GM19467 (cell line): ENCODE results near the gene CNTNAP2.
"Not testable (repeated sequence)": the region's sequence is repeated elsewhere in the genome, so short reads cannot be mapped to it uniquely, and the experiment has no call there.

Source experiments
- ATAC-seq: cut with Tn5 transposase; IDR thresholded peaks from one replicate; pipeline ENCODE4 v1.9.1; 2021; ENCODE audit warnings: mild to moderate bottlenecking, moderate library complexity; ENCODE audit not compliant: unreplicated experiment

Gene CNTNAP2

DNA sequence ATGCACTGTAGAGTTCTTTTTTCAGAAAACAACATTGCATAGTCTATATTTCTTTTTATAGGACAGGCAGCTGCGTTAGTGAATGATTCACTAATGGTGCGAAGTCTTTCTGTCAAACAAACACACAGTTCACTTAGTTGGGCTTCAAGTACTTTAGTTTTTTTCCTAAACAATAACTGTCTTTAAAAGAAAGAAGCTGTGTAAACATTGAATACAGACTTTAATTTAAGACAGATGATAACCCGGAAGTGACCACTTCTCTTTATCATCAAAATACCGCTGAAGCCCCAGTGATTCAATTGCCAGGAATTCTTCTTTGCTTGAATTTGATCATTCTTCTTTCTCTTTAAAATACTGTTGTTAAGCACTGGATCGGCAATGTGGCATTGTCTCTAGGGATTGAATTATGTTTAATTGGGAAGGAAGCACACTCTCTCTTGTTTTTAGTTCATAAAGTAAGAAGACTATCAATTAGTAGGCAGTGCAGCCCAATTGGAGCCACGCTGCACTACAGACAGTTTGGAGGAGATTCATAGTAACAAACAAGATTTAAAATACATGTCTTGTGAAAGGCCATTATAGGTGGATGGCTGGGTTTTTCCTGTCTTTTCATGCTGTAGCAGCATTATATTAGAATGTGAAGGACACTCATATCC, 30.4 kb downstream of the CNTNAP2 start:
- no peak for ATAC-seq

DNA sequence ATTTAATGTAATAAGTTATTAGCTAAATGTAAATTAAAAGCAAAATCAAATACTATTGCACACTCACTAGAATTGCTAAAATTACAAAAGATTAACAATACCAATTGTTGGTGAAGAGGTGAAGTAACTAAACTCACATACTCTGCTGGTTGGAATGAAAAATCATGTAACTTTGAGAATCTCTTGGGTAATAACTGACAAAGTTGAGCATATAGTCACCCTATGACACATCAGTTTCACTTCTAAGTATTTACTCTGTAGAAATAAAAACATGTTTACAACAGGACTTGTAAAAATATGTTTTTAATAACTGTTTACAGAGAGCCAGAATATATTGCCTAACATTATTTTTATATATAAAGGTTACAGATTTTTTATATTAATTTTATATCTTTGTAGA, 33.6 kb downstream of the CNTNAP2 start:
- no peak for ATAC-seq

GRCh38 chr7:146172112-146172511, 55.5 kb downstream of the CNTNAP2 start:
- ATAC-seq, result no peak

GRCh38 chr7:146175716-146176115, 59.1 kb downstream of the CNTNAP2 start:
- ATAC-seq, result no peak

GRCh38 chr7:146176860-146177259, 60.3 kb downstream of the CNTNAP2 start:
- ATAC-seq, result no peak

DNA sequence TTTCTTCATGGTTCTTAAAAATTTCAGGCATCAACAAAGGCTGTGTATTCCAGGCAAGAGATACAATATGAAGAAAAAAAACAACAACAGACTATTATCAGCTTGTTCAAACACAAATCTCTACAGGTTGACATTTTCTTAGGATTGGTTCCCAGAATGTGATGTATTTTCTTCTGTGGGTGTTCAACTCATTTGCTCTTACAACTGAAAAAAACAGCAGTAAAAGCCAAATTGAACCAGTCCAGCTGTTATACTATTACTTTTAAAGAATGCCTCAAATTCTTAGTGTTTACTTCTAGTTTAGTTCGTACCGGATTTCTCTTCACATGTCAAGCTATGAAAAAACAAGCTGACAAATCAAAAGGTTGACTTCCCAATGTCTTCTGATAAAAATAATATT, 60.7 kb downstream of the CNTNAP2 start:
- ATAC-seq, result no peak

- ATAC-seq, result no peak
Measured at GRCh38 chr7:146185844-146186243, 69.2 kb downstream of the CNTNAP2 start.

- not testable (repeated sequence) for ATAC-seq
Measured at GRCh38 chr7:146191428-146191827, 74.8 kb downstream of the CNTNAP2 start.

- ATAC-seq, result no peak
Measured at GRCh38 chr7:146201945-146202344, 85.3 kb downstream of the CNTNAP2 start.

GRCh38 chr7:146206270-146206669, 89.7 kb downstream of the CNTNAP2 start:
- ATAC-seq, result no peak

GRCh38 chr7:146208492-146208891, 91.9 kb downstream of the CNTNAP2 start:
- ATAC-seq, result no peak

DNA sequence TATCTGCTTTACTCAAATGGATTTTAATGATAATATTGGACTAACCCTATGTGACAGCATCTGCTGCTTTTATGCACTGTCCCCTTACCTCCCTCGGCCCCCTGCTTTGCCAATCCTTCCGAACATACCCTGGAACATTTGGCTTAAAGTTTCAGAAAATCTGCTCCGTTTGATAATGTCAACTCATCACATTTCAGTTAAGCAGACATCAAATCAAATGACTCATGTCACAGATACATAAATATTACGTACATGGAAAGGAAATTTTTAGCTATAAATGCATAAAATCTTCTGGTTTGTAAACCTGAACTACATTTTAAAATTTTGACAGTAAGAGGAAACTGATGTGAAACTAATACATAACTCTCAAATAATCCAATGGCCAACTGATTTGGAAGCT, 98.2 kb downstream of the CNTNAP2 start:
- no peak for ATAC-seq

DNA sequence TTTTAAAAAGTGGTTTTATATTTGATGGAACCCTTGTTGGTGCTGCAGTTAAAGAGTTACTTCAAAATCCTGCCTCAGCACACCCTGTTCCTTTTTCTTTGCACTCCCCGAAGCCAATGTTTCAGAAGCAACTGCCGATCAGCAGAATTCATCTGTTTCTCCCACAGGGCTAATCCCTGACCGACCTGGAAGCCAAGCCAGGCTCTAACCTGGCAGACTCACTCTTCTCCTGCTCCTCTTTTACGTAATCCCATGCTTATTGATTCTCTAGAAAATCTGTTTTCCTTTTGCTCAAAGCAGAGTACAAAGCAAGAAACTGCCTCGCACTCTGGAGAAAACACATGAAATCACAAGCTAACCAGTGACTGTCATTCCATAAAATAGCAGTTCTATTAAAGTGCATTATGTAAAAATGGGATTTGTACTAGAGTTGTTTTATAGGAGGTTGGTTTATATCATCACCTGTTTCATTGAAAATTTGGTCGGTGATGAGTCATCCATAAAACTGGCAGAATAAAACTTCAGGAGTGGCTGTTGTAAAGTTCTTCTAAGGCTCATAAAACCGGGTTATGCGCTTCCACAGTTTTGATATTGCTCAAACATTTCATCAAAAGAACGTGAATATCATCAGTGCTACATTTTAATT, 99.9 kb downstream of the CNTNAP2 start:
- no peak for ATAC-seq

DNA sequence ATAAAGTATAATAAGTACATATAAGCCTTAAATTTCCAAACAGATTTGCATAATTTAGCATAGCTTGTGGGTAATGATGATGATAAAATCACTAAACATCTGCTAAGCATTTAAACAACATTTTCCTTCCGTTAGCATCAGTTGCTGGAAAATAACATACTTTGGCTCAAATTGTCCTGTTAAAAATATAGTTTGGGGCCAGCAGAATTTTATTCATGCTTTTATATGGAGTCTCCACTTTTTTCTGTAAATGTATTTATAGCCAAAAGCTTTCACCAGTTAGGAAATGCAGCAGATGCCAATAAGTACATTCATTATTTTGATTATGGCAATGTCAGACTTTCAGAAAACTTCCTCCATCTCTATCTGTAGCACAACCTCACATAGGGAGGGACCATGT, 107.2 kb downstream of the CNTNAP2 start:
- no peak for ATAC-seq

GRCh38 chr7:146232604-146233003, 116.0 kb downstream of the CNTNAP2 start:
- ATAC-seq, result no peak

DNA sequence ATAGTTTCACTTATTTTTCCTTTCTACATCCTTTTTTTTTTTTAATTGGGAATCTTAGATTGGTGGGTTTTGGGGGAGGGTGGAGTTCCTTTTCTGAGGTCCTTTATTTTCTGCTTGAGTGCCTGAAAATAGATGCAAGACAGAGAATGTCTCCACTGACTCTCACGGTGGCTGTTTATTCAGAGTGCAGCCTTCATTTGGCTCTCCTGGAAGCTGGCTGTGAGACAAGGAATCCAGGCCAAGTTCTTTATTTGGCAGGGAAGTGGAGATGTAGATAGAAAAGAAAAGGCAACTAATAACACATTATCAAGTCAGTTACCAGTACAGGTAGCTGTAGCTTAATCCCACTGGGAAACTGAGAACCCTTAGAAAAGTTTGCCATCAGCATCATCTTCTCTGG, 118.6 kb downstream of the CNTNAP2 start:
- ATAC-seq, result no peak

- no peak for ATAC-seq
Measured at GRCh38 chr7:146242661-146243060, 126.1 kb downstream of the CNTNAP2 start.

DNA sequence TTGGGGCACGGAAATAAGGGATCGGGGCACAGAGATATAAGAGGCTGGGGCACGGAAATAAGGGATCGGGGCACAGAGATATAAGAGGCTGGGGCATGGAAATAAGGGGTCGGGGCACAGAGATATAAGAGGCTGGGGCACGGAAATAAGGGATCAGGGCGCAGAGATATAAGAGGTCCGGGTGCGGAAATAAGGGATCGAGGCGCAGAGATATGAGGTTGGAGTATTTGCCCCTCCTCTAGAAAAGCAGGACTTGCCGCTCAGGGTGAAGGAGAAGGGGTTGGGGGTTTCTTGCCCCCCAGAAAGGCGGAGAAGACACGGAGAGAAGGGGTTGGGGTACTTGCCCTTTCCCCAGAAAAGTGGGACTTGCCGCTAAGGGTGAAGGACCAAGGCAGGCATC, 131.4 kb downstream of the CNTNAP2 start:
- ATAC-seq, result not testable (repeated sequence)

DNA sequence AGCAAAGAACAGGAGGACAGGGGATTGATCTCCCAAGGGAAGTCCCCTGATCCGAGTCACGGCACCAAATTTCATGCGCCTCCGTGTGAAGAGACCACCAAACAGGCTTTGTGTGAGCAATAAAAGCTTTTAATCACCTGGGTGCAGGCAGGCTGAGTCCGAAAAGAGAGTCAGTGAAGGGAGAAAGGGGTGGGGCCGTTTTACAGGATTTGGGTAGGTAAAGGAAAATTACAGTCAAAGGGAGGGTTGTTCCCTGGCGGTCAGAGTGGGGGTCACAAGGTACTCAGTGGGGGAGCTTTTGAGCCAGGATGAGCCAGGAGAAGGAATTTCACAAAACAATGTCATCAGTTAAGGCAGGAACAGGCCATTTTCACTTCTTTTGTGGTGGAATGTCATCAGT, 132.1 kb downstream of the CNTNAP2 start:
- not testable (repeated sequence) for ATAC-seq

- ATAC-seq, result no peak
Measured at GRCh38 chr7:146249272-146249671, 132.7 kb downstream of the CNTNAP2 start.

DNA sequence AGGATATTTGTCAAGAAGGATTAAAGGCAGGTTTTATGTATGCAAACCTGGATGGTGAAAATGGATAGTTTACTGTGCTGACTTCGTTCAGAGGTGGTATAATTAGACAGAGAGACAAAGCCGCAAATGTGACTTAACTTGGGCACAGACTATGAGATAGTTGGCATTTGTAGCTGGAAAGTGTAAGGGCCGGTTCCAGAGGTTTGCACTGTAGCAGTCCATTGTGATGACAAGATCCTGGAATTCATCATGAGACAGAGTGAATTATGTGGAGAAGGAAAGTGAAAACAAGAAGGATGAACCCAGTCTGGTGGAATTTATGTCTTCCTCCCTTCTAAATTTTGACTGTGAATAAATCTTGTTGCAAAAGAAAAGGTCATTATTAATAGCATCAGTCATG, 139.0 kb downstream of the CNTNAP2 start:
- ATAC-seq, result no peak

GRCh38 chr7:146262527-146262926, 145.9 kb downstream of the CNTNAP2 start:
- ATAC-seq, result no peak

GRCh38 chr7:146276888-146277287, 160.3 kb downstream of the CNTNAP2 start:
- ATAC-seq, result no peak
